SK-N-SH treated with all-trans-retinoic acid at 6 μM for 48 hours (cell line): Measurements from ENCODE around the gene STEEP1.

ENCODE experiments used
- ATAC-seq: fragments of 200-7000 bp; cut with Tn5 transposase; 3 replicates; pipeline ENCODE4 v1.9.1; 2020; ENCODE audit warnings: mild to moderate bottlenecking, moderate library complexity
- BACH2 ChIP-seq: fragments of 250-450 bp; sonication (Bioruptor Pico); IDR thresholded peaks from 2 replicates; pipeline ENCODE4 v1.9.0; 2021; ENCODE audit warnings: mild to moderate bottlenecking, borderline replicate concordance
- CSDC2 ChIP-seq: fragments of 250-450 bp; sonication (Bioruptor Pico); IDR thresholded peaks from 2 replicates; pipeline ENCODE4 v1.5.0; 2020; ENCODE audit warnings: mild to moderate bottlenecking, moderate library complexity
- ESRRG ChIP-seq: fragments of 250-450 bp; sonication (Bioruptor Pico); IDR thresholded peaks from 2 replicates; pipeline ENCODE4 v1.6.1; 2021; ENCODE audit warnings: mild to moderate bottlenecking
- GLIS3 ChIP-seq: fragments of 250-450 bp; sonication (Bioruptor Pico); IDR thresholded peaks from 2 replicates; pipeline ENCODE4 v1.5.0; 2020; ENCODE audit warnings: mild to moderate bottlenecking, moderate library complexity
- OSR1 ChIP-seq: fragments of 250-450 bp; sonication (Bioruptor Pico); IDR thresholded peaks from 2 replicates; pipeline ENCODE4 v1.8.0; 2022; ENCODE audit warnings: moderate library complexity, mild to moderate bottlenecking, inconsistent platforms
- PPARA ChIP-seq: fragments of 250-450 bp; sonication (Bioruptor Pico); IDR thresholded peaks from 2 replicates; pipeline ENCODE4 v1.5.0; 2020; ENCODE audit warnings: mild to moderate bottlenecking, borderline replicate concordance
- RARB ChIP-seq: fragments of 250-450 bp; sonication (Bioruptor Pico); IDR thresholded peaks from 2 replicates; pipeline ENCODE4 v1.8.0; 2021; ENCODE audit warnings: mild to moderate bottlenecking, moderate library complexity
- SNAI2 ChIP-seq: fragments of 250-450 bp; sonication (Bioruptor Pico); IDR thresholded peaks from 2 replicates; pipeline ENCODE4 v1.5.0; 2020; ENCODE audit warnings: mild to moderate bottlenecking, moderate library complexity
- TCF4 ChIP-seq: fragments of 250-450 bp; sonication (Bioruptor Pico); IDR thresholded peaks from 2 replicates; pipeline ENCODE4 v1.8.0; 2021; ENCODE audit warnings: mild to moderate bottlenecking, moderate library complexity, borderline replicate concordance
- TOX ChIP-seq: fragments of 250-450 bp; sonication (Bioruptor Pico); IDR thresholded peaks from 2 replicates; pipeline ENCODE4 v1.8.0; 2021; ENCODE audit warnings: mild to moderate bottlenecking, moderate library complexity, borderline replicate concordance
- ZC3H10 ChIP-seq: fragments of 250-450 bp; sonication (Bioruptor Pico); IDR thresholded peaks from 2 replicates; pipeline ENCODE4 v1.5.1; 2021; ENCODE audit warnings: mild to moderate bottlenecking, moderate library complexity
- ZFP3 ChIP-seq: fragments of 250-450 bp; sonication (Bioruptor Pico); IDR thresholded peaks from 2 replicates; pipeline ENCODE4 v1.5.0; 2020; ENCODE audit warnings: mild to moderate bottlenecking, moderate library complexity
- ZFP30 ChIP-seq: fragments of 450-650 bp; formaldehyde crosslinking; IDR thresholded peaks from 2 replicates; pipeline ENCODE4 v1.5.0; 2022; ENCODE audit warnings: mild to moderate bottlenecking, moderate library complexity
- ZNF565 ChIP-seq: fragments of 450-650 bp; formaldehyde crosslinking; conservative IDR thresholded peaks from 2 replicates; pipeline ENCODE4 v1.5.0; 2020; ENCODE audit warnings: low read depth, mild to moderate bottlenecking, moderate library complexity
- ZNF70 ChIP-seq: fragments of 450-650 bp; formaldehyde crosslinking; IDR thresholded peaks from 2 replicates; pipeline ENCODE4 v1.5.0; 2020; ENCODE audit warnings: mild to moderate bottlenecking, moderate library complexity
- ZNF8 ChIP-seq: fragments of 450-650 bp; formaldehyde crosslinking; IDR thresholded peaks from 2 replicates; pipeline ENCODE4 v1.5.0; 2020; ENCODE audit warnings: mild to moderate bottlenecking, moderate library complexity
- TF ChIP-seq, protein P1 (sequence below): fragments of 250-450 bp; sonication (Bioruptor Pico); IDR thresholded peaks from 2 replicates; pipeline ENCODE4 v1.8.0; 2020; ENCODE audit warnings: mild to moderate bottlenecking, moderate library complexity, borderline replicate concordance
- TF ChIP-seq, protein P2 (sequence below): fragments of 250-450 bp; sonication (Bioruptor Pico); IDR thresholded peaks from 2 replicates; pipeline ENCODE4 v1.5.1; 2021; ENCODE audit warnings: mild to moderate bottlenecking, moderate library complexity
- TF ChIP-seq, protein P3 (sequence below): fragments of 250-450 bp; sonication (Bioruptor Pico); IDR thresholded peaks from 2 replicates; pipeline ENCODE4 v1.8.0; 2021; ENCODE audit warnings: low read depth, mild to moderate bottlenecking, moderate library complexity, borderline replicate concordance
- TF ChIP-seq, protein P4 (sequence below): fragments of 250-450 bp; sonication (Bioruptor Pico); IDR thresholded peaks from 2 replicates; pipeline ENCODE4 v1.5.0; 2020; ENCODE audit warnings: mild to moderate bottlenecking, moderate library complexity

Gene STEEP1

DNA sequence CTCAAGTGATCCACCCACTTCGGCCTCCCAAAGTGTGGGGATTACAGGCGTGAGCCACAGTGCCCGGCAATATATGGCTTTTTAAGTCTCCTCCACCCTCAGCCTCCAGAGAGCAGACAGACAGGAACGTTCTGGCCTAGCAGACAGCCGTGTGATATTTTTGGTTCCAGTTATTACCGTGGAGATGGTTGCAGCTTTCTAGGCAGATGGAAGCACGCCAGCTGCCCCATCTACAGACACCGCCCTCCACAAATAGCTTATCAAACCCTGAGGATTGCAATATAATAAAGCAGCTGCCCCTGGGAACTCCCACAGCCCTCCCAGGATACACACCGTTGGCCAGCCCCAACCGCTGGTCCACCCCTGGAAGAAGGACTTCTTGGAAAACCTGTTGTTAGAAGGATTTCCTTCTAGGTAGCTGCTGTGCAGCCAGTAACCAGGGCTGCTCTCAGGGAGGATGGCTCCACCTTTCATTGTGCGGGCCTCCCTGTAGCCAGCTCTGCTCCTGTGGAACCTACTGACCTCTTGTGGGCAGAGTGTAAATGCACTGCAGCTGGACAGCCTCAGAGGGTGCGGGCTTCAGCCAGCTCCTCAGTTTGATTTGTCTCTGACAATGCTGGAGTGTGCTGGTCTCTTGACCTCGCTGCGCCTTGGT, 52.9 kb downstream of the STEEP1 start:
- peak; percentile 99 for ATAC-seq
- TF ChIP-seq ZNF8 (CRISPR knock-in tag) (no peak), OSR1 (CRISPR knock-in tag) (no peak), ZFP30 (no peak), TOX (CRISPR knock-in tag) (no peak), ZC3H10 (no peak), ZNF565 (no peak), BACH2 (CRISPR knock-in tag) (no peak), CSDC2 (CRISPR knock-in tag) (no peak), RARB (CRISPR knock-in tag) (no peak), SNAI2 (CRISPR knock-in tag) (no peak), PPARA (no peak), ZFP3 (CRISPR knock-in tag) (no peak), ESRRG (CRISPR knock-in tag) (no peak), ZNF70 (CRISPR knock-in tag) (no peak), GLIS3 (CRISPR knock-in tag) (no peak)
- TF ChIP-seq, protein P1, sequence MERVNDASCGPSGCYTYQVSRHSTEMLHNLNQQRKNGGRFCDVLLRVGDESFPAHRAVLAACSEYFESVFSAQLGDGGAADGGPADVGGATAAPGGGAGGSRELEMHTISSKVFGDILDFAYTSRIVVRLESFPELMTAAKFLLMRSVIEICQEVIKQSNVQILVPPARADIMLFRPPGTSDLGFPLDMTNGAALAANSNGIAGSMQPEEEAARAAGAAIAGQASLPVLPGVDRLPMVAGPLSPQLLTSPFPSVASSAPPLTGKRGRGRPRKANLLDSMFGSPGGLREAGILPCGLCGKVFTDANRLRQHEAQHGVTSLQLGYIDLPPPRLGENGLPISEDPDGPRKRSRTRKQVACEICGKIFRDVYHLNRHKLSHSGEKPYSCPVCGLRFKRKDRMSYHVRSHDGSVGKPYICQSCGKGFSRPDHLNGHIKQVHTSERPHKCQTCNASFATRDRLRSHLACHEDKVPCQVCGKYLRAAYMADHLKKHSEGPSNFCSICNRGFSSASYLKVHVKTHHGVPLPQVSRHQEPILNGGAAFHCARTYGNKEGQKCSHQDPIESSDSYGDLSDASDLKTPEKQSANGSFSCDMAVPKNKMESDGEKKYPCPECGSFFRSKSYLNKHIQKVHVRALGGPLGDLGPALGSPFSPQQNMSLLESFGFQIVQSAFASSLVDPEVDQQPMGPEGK (CRISPR knock-in tag) = no peak
- TF ChIP-seq, protein P2, sequence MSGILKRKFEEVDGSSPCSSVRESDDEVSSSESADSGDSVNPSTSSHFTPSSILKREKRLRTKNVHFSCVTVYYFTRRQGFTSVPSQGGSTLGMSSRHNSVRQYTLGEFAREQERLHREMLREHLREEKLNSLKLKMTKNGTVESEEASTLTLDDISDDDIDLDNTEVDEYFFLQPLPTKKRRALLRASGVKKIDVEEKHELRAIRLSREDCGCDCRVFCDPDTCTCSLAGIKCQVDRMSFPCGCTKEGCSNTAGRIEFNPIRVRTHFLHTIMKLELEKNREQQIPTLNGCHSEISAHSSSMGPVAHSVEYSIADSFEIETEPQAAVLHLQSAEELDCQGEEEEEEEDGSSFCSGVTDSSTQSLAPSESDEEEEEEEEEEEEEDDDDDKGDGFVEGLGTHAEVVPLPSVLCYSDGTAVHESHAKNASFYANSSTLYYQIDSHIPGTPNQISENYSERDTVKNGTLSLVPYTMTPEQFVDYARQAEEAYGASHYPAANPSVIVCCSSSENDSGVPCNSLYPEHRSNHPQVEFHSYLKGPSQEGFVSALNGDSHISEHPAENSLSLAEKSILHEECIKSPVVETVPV (CRISPR knock-in tag) = no peak
- TF ChIP-seq, protein P3, sequence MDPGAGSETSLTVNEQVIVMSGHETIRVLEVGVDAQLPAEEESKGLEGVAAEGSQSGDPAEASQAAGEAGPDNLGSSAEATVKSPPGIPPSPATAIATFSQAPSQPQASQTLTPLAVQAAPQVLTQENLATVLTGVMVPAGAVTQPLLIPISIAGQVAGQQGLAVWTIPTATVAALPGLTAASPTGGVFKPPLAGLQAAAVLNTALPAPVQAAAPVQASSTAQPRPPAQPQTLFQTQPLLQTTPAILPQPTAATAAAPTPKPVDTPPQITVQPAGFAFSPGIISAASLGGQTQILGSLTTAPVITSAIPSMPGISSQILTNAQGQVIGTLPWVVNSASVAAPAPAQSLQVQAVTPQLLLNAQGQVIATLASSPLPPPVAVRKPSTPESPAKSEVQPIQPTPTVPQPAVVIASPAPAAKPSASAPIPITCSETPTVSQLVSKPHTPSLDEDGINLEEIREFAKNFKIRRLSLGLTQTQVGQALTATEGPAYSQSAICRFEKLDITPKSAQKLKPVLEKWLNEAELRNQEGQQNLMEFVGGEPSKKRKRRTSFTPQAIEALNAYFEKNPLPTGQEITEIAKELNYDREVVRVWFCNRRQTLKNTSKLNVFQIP (CRISPR knock-in tag) = no peak
- TF ChIP-seq, all 23 proteins: peak for 0

DNA sequence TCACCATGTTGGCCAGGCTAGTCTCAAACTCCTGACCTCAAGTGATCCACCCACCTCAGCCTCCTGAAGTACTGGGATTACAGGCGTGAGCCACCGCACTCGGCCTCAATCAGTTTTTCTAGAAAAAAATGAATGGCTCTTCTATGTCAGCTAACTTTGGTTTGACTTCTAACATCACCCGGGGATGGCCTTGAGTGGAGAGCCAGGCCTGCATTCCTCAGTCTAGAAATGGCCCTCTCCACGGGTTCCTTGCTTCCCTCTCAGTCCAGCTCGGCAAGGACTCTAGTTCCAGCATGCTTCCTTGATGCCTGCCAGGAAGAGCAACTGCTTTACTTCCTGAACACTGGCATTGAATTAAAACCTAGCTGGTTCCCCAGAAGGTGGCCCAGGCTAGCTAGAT, 58.0 kb downstream of the STEEP1 start:
- no peak for ATAC-seq
- TF ChIP-seq ZNF565 (no peak), ZNF8 (CRISPR knock-in tag) (no peak), ZNF70 (CRISPR knock-in tag) (no peak), ZFP30 (no peak), BACH2 (CRISPR knock-in tag) (no peak), SNAI2 (CRISPR knock-in tag) (no peak), TCF4 (CRISPR knock-in tag) (no peak), TOX (CRISPR knock-in tag) (no peak)
- TF ChIP-seq, protein P4, sequence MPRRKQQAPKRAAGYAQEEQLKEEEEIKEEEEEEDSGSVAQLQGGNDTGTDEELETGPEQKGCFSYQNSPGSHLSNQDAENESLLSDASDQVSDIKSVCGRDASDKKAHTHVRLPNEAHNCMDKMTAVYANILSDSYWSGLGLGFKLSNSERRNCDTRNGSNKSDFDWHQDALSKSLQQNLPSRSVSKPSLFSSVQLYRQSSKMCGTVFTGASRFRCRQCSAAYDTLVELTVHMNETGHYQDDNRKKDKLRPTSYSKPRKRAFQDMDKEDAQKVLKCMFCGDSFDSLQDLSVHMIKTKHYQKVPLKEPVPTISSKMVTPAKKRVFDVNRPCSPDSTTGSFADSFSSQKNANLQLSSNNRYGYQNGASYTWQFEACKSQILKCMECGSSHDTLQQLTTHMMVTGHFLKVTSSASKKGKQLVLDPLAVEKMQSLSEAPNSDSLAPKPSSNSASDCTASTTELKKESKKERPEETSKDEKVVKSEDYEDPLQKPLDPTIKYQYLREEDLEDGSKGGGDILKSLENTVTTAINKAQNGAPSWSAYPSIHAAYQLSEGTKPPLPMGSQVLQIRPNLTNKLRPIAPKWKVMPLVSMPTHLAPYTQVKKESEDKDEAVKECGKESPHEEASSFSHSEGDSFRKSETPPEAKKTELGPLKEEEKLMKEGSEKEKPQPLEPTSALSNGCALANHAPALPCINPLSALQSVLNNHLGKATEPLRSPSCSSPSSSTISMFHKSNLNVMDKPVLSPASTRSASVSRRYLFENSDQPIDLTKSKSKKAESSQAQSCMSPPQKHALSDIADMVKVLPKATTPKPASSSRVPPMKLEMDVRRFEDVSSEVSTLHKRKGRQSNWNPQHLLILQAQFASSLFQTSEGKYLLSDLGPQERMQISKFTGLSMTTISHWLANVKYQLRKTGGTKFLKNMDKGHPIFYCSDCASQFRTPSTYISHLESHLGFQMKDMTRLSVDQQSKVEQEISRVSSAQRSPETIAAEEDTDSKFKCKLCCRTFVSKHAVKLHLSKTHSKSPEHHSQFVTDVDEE (CRISPR knock-in tag) = no peak
- TF ChIP-seq, protein P3 (CRISPR knock-in tag) = no peak
- TF ChIP-seq, protein P2 (CRISPR knock-in tag) = no peak
